Activated CD4-positive, alpha-beta T cell treated with anti-CD3 and anti-CD28 coated beads, Interleukin-2, amount 50 U/mL, for 4 hours (primary cell): ENCODE measurements around the gene FAM174B.

ENCODE experiments used
- DNase-seq, 2 experiments: peaks; one replicate each; pipeline ENCODE4 v3.0.0-alpha.2; 2020

Gene FAM174B

GRCh38 chr15:92655178-92655995, at the start of gene FAM174B:
TSS of gene FAM174B (minus strand) at chr15:92655775.
- peak in 1 of 2 experiments; percentile 3 for DNase-seq

GRCh38 chr15:92696096-92696495, 40.5 kb upstream of the FAM174B start:
- no peak for DNase-seq

GRCh38 chr15:92693691-92694331, 38.2 kb upstream of the FAM174B start:
- no peak for DNase-seq

- DNase-seq = no peak
These were observed 34.8 kb upstream of the FAM174B start for GRCh38 chr15:92690395-92690794.

GRCh38 chr15:92687746-92688145, 32.2 kb upstream of the FAM174B start:
- DNase-seq = no peak

- no peak for DNase-seq
These were observed 31.6 kb upstream of the FAM174B start for GRCh38 chr15:92687195-92687602.

- DNase-seq = no peak
These were observed 27.9 kb upstream of the FAM174B start for GRCh38 chr15:92683511-92683834.

- DNase-seq = no peak
These were observed 27.4 kb upstream of the FAM174B start for GRCh38 chr15:92682741-92683510.

GRCh38 chr15:92681141-92681631, 25.6 kb upstream of the FAM174B start:
- no peak for DNase-seq

- DNase-seq = no peak
These were observed 22.4 kb upstream of the FAM174B start for GRCh38 chr15:92677999-92678398.

GRCh38 chr15:92676561-92676960, 21.0 kb upstream of the FAM174B start:
- DNase-seq = no peak

- DNase-seq = no peak
These were observed 19.9 kb upstream of the FAM174B start for GRCh38 chr15:92675485-92675884.

GRCh38 chr15:92674347-92674746, 18.8 kb upstream of the FAM174B start:
- no peak for DNase-seq

GRCh38 chr15:92672102-92672501, 16.5 kb upstream of the FAM174B start:
- no peak for DNase-seq

GRCh38 chr15:92671406-92671805, 15.8 kb upstream of the FAM174B start:
- DNase-seq = no peak

- no peak for DNase-seq
These were observed 15.0 kb upstream of the FAM174B start for GRCh38 chr15:92670621-92671020.

- DNase-seq = no peak
These were observed 13.9 kb upstream of the FAM174B start for GRCh38 chr15:92669432-92669831.

GRCh38 chr15:92668620-92669019, 13.0 kb upstream of the FAM174B start:
- DNase-seq = no peak

GRCh38 chr15:92667970-92668485, 12.5 kb upstream of the FAM174B start:
- no peak for DNase-seq

- DNase-seq = no peak
These were observed 11.8 kb upstream of the FAM174B start for GRCh38 chr15:92667287-92667904.

- DNase-seq = no peak
These were observed 11.2 kb upstream of the FAM174B start for GRCh38 chr15:92666780-92667179.

GRCh38 chr15:92665100-92665555, 9.6 kb upstream of the FAM174B start:
- no peak for DNase-seq
